Left lung (tissue), 10 donors: ENCODE measurements around the gene UST. TPM values are rescaled to one million over a fixed set of nuclear protein-coding genes. Genes with fewer than 3 reads are reported as not detected.

ENCODE experiments used
- ATAC-seq: fragments of 200-7000 bp; cut with Tn5 transposase; one replicate; pipeline ENCODE4 v1.9.1; 2020; ENCODE audit warnings: moderate library complexity
- DNase-seq, 4 donors: peaks; one replicate each; pipeline ENCODE4 v3.0.0-alpha.2; 2013 to 2020
- H3K27ac ChIP-seq, 2 donors: fragments of 200-600 bp; sonication (generic) in 1 of 2; one replicate each; pipeline versions ENCODE4 v1.5.0 to v1.8.0; 2020 to 2021
- H3K27me3 ChIP-seq, 2 donors: fragments of 200-600 bp; sonication (generic) in 1 of 2; one replicate each; pipeline versions ENCODE4 v1.5.0 to v1.8.0; 2020 to 2021
- H3K36me3 ChIP-seq, 2 donors: fragments of 200-600 bp; sonication (generic) in 1 of 2; one replicate each; pipeline versions ENCODE4 v1.5.0 to v1.8.0; 2020 to 2021
- H3K4me1 ChIP-seq, 2 donors: fragments of 200-600 bp; one replicate each; pipeline ENCODE4 v1.8.0; 2021
- H3K4me3 ChIP-seq, 2 donors: fragments of 200-600 bp; sonication (generic) in 1 of 2; one replicate each; pipeline versions ENCODE4 v1.5.0 to v1.8.0; 2020 to 2021; ENCODE audit warnings: mild to moderate bottlenecking in 1 of 2
- H3K9me3 ChIP-seq, 2 donors: fragments of 200-600 bp; sonication (generic) in 1 of 2; one replicate each; pipeline versions ENCODE4 v1.5.0 to v1.8.0; 2020 to 2021
- CTCF ChIP-seq, 2 donors: fragments of 200-600 bp; sonication (generic) in 1 of 2; IDR thresholded peaks; one replicate each; pipeline versions ENCODE4 v1.5.0 to v1.8.0; 2021; ENCODE audit warnings: antibody characterized with exemption in 2 of 2
- intact Hi-C, 2 donors: fragments of 100-400 bp; cut with DNase I; formaldehyde crosslinking; loops; one replicate each; pipeline versions ENCODE4 v1.11.2 to v1.14.2; 2022
- polyA plus RNA-seq, 6 donors: library from polyadenylated mRNA; unstranded; fragments of 120-200 nt; gene quantifications; one replicate each; pipeline ENCODE4 v1.2.1, GENCODE V29; 2013; ENCODE audit not compliant: insufficient read length in 6 of 6
- total RNA-seq, 2 donors: library from RNA; stranded (reverse); fragmentation: NEBNext Ultra II Directional; extraction: Animal tissue kit (Norgen Biotek cat#: 25700); gene quantifications; one replicate each; pipeline ENCODE4 v1.2.1, GENCODE V29; 2021
- donor health status: DM: no; HTN: yes; CAD: no.
- donor health status: DM: no; HTN: no; CAD: no.

UST gene
- total and polyA plus RNA-seq, 8 donors, result 7.4 to 17.0 (median 9.5) TPM

- DNase-seq (no peak), ATAC-seq (no peak)
- Histone ChIP-seq H3K4me3 (no peak overlapping the region), H3K27ac (no peak overlapping the region), H3K27me3 (no peaks in the 10 kb centered on the region), H3K4me1 (no peaks in the 10 kb centered on the region), H3K36me3 (no peaks in the 10 kb centered on the region), H3K9me3 (no peaks in the 10 kb centered on the region)
- intact Hi-C loops, result no loop called here
- TF ChIP-seq CTCF (IDR thresholded peaks at IDR 0.05), result no peak
Measured at GRCh38 chr6:148943451-148943850, 196.6 kb downstream of the UST start.

- Histone ChIP-seq H3K4me3 (no peak overlapping the region), H3K36me3 (no peaks in the 10 kb centered on the region), H3K27ac (no peak overlapping the region), H3K27me3 (no peaks in the 10 kb centered on the region), H3K4me1 (no peaks in the 10 kb centered on the region), H3K9me3 (no peaks in the 10 kb centered on the region)
- intact Hi-C loops, result no loop called here
- no peak for TF ChIP-seq CTCF (IDR thresholded peaks at IDR 0.05)
- DNase-seq, result no peak
- no peak for ATAC-seq
Measured at GRCh38 chr6:148944608-148945007, 197.8 kb downstream of the UST start.

- Histone ChIP-seq H3K27me3 (no peaks in the 10 kb centered on the region), H3K27ac (no peak overlapping the region), H3K9me3 (no peaks in the 10 kb centered on the region), H3K4me1 (no peaks in the 10 kb centered on the region), H3K36me3 (no peaks in the 10 kb centered on the region), H3K4me3 (no peak overlapping the region)
- no peak for ATAC-seq
- no peak for DNase-seq
- intact Hi-C loops, result no loop called here
- no peak for TF ChIP-seq CTCF (IDR thresholded peaks at IDR 0.05)
Measured at GRCh38 chr6:148945301-148946021, 198.6 kb downstream of the UST start.

- no peaks in the 10 kb centered on the region for H3K27me3 ChIP-seq
- H3K4me3 ChIP-seq, result no peak overlapping the region
- intact Hi-C loops, result no loop called here
- ATAC-seq (peak; percentile 99), DNase-seq (peak; percentile 61 to 90 (median 72))
- no peaks in the 10 kb centered on the region for H3K9me3 ChIP-seq
- H3K36me3 ChIP-seq, result no peaks in the 10 kb centered on the region
- H3K27ac ChIP-seq, result no peak overlapping the region
- peak; percentile 68 to 91 for TF ChIP-seq CTCF (IDR thresholded peaks at IDR 0.05)
- no peaks in the 10 kb centered on the region for H3K4me1 ChIP-seq
Measured at GRCh38 chr6:148947621-148948444, 201.0 kb downstream of the UST start.

GRCh38 chr6:148951662-148952061 is 204.8 kb downstream of the UST start:
- no peak overlapping the region for H3K27ac ChIP-seq
- H3K9me3 ChIP-seq, result no peaks in the 10 kb centered on the region
- no peaks in the 10 kb centered on the region for H3K4me1 ChIP-seq
- H3K4me3 ChIP-seq, result no peak overlapping the region
- intact Hi-C loops, result loop anchor here in 1 of 2 donors (10.0 kb wide), 2 partner anchors 207 to 367 kb away; partner anchors contain the start of gene UST
- DNase-seq (no peak), ATAC-seq (no peak)
- no peaks in the 10 kb centered on the region for H3K27me3 ChIP-seq
- no peak for TF ChIP-seq CTCF (IDR thresholded peaks at IDR 0.05)
- H3K36me3 ChIP-seq, result no peaks in the 10 kb centered on the region
